ENCODE measurements around the gene TSEN2. TPM values are rescaled to one million over a fixed set of nuclear protein-coding genes. Genes with fewer than 3 reads are reported as not detected.

TSEN2 gene
- total RNA-seq, 2 donors from 2014 or later = 12.8 to 12.9 TPM

DNA sequence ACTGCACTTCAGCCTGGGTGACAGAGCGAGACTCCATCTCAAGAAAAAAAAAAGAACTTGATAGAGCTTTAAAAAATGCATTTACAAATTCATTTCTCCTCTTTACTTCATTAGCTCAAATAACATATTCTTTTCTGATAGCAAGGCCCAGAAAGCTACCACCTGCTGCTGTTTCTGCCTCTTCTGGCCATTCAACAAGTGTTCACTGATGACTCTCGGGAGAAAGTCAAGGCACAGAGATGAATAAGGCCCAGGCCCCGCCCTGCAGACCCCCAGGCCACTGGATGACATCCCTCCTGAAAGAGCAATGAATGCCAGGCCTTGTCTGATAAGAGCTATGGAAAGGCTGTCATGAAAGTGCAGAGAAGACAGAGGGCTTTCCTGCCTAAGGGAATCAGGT is 13.6 kb upstream of the TSEN2 start:
- no peaks in the 10 kb centered on the region for H3K4me1 ChIP-seq
- H3K27ac ChIP-seq = no peak overlapping the region
- no peaks in the 10 kb centered on the region for H3K27me3 ChIP-seq
- TF ChIP-seq, protein P1, sequence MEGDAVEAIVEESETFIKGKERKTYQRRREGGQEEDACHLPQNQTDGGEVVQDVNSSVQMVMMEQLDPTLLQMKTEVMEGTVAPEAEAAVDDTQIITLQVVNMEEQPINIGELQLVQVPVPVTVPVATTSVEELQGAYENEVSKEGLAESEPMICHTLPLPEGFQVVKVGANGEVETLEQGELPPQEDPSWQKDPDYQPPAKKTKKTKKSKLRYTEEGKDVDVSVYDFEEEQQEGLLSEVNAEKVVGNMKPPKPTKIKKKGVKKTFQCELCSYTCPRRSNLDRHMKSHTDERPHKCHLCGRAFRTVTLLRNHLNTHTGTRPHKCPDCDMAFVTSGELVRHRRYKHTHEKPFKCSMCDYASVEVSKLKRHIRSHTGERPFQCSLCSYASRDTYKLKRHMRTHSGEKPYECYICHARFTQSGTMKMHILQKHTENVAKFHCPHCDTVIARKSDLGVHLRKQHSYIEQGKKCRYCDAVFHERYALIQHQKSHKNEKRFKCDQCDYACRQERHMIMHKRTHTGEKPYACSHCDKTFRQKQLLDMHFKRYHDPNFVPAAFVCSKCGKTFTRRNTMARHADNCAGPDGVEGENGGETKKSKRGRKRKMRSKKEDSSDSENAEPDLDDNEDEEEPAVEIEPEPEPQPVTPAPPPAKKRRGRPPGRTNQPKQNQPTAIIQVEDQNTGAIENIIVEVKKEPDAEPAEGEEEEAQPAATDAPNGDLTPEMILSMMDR (IDR thresholded peaks at IDR 0.05) = no peak
- no peaks in the 10 kb centered on the region for H3K9me3 ChIP-seq
- H3K4me3 ChIP-seq = no peak overlapping the region
- H3K36me3 ChIP-seq = no peaks in the 10 kb centered on the region
- DNase-seq (ENCODE audit: low spot score) = no peak

DNA sequence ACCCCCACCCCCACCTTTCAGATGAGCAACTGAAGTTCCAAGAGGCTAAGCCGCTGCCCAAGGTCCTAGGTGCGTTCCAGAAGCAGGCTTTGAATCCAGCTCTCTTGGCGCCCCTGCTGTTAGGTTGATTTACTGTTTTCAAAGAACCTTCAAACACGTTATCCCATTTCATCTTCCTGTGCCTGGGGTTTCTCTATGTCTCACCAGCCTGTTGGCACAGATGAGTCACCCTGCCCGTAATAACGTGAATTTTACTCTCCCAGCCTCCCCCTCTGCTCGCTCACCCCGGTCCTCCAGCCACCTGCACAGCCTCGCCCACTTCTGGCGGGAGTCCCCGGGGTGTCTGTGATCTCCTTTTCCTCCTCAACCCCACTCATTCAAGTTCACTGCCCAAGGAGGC is 13.0 kb upstream of the TSEN2 start:
- H3K27me3 ChIP-seq = no peaks in the 10 kb centered on the region
- no peak for DNase-seq (ENCODE audit: low spot score)
- TF ChIP-seq, protein P1 (IDR thresholded peaks at IDR 0.05) = no peak
- H3K4me1 ChIP-seq = peaks cover 0 to 5% of the 10 kb centered on the region in 2 donors
- H3K4me3 ChIP-seq = no peak overlapping the region
- H3K36me3 ChIP-seq = no peaks in the 10 kb centered on the region
- no peak overlapping the region for H3K27ac ChIP-seq
- H3K9me3 ChIP-seq = no peaks in the 10 kb centered on the region

DNA sequence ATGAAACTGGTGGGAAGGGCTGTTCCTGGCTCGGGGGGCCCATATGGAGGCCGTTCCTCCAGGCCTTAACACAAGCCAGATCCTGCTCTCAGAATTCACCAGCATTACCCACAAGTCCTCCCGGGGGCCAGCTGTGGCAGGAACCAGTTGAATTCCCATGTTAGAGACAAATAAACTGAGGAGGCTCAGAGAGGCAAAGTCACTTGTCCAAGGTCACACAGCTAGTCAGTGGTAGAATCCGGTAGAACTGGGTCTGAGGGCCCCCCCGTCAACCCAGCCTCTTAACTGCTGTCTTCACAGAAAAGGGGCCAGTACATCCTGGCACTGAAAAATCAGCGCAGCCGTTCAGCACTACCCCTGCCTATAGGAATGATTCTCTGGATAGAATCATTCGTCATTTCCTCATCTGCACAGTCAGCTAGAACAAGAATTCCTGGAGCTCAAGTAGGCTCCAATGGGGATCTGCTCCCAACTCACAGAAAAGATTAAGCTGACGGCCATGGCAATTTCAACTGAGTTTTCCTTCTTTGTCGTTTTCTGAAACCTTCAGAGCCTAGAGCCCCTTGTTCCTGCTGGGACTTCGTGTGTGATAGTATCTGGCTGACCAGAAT is 12.2 kb upstream of the TSEN2 start:
- Histone ChIP-seq H3K4me3 (no peak overlapping the region), H3K4me1 (peaks cover 0 to 9% of the 10 kb centered on the region in 2 donors), H3K36me3 (no peaks in the 10 kb centered on the region), H3K27me3 (no peaks in the 10 kb centered on the region), H3K27ac (no peak overlapping the region), H3K9me3 (no peaks in the 10 kb centered on the region)
- TF ChIP-seq, protein P1 (IDR thresholded peaks at IDR 0.05) = no peak
- no peak for DNase-seq (ENCODE audit: low spot score)

DNA sequence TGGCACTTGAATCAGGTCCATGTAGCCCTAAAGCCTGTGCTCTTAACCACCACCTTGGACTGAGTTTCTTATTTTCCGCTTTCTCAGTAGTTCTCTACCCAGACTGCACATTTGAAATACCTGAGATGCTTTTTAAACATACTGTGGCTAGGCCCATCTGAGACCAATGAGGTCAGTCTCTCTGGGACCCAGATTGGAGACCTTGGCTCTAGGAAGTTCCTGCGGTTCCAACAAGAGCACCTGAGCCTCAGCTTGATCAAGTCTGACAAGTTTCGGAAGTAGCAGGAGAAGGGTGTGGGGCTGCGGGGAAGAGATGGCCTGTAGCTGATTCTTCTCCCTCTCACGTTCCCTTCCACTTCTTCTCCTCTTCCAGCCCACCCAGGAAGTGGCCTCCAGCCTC is 11.5 kb upstream of the TSEN2 start:
- Histone ChIP-seq H3K27ac (no peak overlapping the region), H3K4me1 (peaks cover 0 to 9% of the 10 kb centered on the region in 2 donors), H3K4me3 (no peak overlapping the region), H3K36me3 (no peaks in the 10 kb centered on the region), H3K9me3 (no peaks in the 10 kb centered on the region), H3K27me3 (no peaks in the 10 kb centered on the region)
- DNase-seq (ENCODE audit: low spot score) = no peak
- TF ChIP-seq, protein P1 (IDR thresholded peaks at IDR 0.05) = no peak

DNA sequence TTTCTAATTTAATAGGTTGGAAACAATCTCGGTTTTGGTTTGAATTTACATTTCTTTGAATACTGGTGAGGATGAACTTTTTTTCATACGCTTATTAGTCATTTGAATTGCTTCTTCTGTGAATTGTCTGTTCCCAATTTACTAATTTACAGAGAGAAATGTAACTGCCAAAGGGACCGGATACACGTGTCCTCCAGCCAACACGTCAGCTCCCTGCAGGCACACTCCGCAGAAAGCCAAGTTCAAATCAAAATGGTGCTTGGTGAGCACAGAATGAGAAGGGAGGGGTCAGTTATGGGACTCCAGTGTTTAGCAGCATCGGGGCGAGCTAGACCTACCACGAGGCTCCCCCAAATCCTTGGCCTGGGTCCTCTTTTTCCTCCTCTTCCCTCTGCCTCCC is 10.8 kb upstream of the TSEN2 start:
- H3K4me1 ChIP-seq = peaks cover 0 to 9% of the 10 kb centered on the region in 2 donors
- no peak for DNase-seq (ENCODE audit: low spot score)
- H3K27me3 ChIP-seq = no peaks in the 10 kb centered on the region

More for the DNA sequence above, 10.8 kb upstream of the TSEN2 start:
- no peaks in the 10 kb centered on the region for H3K36me3 ChIP-seq
- no peak overlapping the region for H3K27ac ChIP-seq
- H3K9me3 ChIP-seq = no peaks in the 10 kb centered on the region
- TF ChIP-seq, protein P1 (IDR thresholded peaks at IDR 0.05) = no peak
- H3K4me3 ChIP-seq = no peak overlapping the region
